ENCODE results near the gene TRAPPC8. TPM values are rescaled to one million over a fixed set of nuclear protein-coding genes. Genes with fewer than 3 reads are reported as not detected.

Gene TRAPPC8
- total RNA-seq, 1 donor from 2014 or later = 30.5 TPM

DNA sequence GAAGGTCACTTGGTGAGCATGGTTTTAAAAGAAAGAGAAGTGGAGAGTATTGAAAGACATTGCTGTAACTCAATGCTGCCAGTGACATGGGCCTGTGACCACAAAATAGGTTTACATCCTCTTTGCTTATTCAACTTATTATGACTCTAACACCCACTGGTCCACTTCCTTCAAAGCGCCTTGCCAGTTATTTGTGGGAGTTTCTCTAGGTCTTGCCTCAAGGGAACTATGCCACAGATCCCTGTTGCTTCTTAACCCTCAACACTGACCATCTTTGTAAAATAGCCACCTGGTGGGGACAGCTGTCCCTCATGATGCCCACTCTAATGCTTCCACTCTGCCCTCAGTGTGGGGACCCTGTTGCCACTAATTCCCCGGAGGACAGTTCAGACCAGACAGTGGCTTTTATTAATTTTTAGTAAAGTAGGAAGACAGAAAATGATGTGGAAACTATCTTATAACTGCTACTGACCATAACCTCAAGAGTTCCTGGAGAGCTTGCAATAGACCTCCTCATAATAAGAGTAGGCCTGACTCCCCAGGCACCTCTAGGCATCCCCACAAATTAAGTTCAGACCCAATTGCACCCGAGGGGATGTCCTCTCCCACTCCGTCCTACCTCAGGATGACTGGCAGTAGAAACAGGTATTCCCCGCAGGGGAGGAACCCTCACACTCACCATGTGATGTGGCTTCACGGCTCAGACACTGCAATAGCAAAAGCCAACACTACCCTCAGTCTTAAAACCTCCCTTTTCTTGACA is 150.9 kb downstream of the TRAPPC8 start:
- ATAC-seq = no peak

DNA sequence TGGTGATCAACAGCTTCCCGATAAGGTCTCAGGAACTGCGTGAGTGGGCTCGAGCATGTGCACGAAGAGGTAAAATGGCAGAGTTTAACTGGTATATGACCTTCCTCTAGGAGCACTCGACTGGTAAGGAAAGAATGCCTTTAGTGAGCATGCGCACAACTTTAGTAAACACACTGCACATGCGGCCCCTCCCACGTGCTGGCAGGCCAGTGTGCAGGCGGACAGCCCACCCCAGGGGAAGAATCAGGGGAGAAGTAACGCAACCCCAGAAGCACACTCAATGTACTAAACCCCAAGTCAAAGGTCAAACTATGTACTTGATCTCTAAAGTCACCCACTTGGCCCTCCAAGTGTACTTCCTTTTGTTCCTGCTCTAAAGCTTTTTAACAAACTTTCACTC is 153.5 kb downstream of the TRAPPC8 start:
- ATAC-seq = no peak

- ATAC-seq = no peak
Observed at GRCh38 chr18:31783059-31783458, 159.9 kb downstream of the TRAPPC8 start.

Other genes with a start within 250 kb of the TRAPPC8 start
- not detected for gene SLC25A52, start 182.2 kb downstream of the TRAPPC8 start, total RNA-seq
- 1.8 TPM for gene RNF125, start 75.7 kb upstream of the TRAPPC8 start, total RNA-seq
- gene RNF138, start 148.7 kb upstream of the TRAPPC8 start, total RNA-seq = 19.5 TPM
- gene MEP1B, start 246.9 kb upstream of the TRAPPC8 start, total RNA-seq = not detected